Brain pericyte (primary cell): ENCODE data around the gene MRPL16.
"Not testable (repeated sequence)": the region's sequence is repeated elsewhere in the genome, so short reads cannot be mapped to it uniquely, and the experiment has no call there.

ENCODE experiments used
- DNase-seq: peaks from one replicate; pipeline ENCODE4 v3.0.0-alpha.2; 2012; ENCODE audit warnings: low read depth, low spot score

Gene MRPL16

DNA sequence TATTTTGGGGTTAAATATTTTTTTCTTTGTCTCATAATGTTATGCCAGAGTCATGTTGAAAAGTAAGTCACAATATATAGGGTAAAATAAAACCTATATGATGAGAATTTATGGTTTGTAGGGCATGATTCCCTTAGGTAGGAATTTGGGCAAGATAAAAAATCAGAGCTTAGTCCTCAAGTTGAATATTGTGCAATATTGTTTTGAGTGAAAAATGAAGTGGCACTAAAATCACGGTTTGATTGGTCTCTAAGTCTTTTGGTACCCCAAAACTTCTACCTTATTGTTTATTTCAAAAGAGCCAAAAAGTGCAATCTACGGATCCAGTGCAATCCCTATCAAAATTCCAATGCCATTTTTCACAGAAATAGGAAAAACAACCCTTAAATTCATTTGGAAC, 1.6 kb upstream of the MRPL16 start:
- no peak for DNase-seq

GRCh38 chr11:59810911-59811259, 307 bp upstream of the MRPL16 start:
- no peak for DNase-seq

DNA sequence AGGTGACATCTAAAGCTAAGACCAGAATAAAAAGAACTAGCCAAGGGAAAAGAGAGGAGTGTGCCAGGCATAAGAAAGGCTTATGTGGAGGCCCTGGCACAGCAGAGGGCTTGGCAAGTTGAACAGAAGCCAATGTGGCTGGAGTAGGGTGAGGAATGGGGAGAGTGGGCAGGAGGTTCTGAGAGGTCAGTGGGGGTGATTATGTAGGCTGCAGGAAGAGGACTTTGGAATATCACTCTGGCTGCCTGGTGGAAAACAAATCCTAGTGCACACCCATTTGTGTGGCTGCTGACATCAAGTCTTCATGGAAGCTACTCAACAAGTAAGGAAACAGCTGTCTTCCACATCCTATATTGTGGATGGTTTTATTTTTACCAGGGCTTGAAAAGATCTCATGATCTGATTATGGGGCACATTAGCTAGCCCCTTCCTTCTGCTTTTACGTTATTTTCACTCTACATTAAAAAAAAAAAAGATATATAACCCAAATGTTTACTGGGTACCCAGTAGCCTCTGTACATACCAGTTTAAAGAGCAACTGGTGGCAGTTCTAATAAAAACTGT, 3.4 kb downstream of the MRPL16 start:
- no peak for DNase-seq

- no peak for DNase-seq
These were observed 6.5 kb downstream of the MRPL16 start for GRCh38 chr11:59804061-59804460.

DNA sequence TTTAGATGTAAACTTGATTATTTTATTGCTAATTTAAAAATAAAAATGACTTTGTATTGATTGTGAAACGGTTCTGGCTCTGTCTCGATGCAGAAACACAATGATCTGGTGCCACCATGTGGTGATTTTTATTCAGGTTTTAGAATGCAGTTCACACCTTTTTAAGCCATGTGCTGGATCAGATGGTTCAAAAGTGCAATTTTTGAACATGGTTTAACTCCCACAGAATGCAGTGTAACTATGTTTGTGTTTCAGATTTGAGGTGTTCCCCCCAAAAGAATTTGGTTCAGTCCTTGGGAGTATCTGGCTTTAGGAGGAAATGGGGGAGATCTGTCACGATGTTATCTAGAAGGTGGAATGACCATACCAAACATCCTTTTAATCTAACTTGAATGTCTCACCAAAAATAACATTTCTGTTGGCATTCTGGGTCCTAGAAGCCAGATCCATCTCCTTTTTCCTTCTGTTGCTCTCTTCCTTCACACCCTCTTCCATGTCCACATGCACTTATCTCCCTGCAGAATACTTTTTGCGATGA, 7.9 kb downstream of the MRPL16 start:
- no peak for DNase-seq

GRCh38 chr11:59801981-59802638, 8.5 kb downstream of the MRPL16 start:
- DNase-seq, result no peak

- no peak for DNase-seq
These were observed 9.3 kb downstream of the MRPL16 start for GRCh38 chr11:59801160-59801706.

DNA sequence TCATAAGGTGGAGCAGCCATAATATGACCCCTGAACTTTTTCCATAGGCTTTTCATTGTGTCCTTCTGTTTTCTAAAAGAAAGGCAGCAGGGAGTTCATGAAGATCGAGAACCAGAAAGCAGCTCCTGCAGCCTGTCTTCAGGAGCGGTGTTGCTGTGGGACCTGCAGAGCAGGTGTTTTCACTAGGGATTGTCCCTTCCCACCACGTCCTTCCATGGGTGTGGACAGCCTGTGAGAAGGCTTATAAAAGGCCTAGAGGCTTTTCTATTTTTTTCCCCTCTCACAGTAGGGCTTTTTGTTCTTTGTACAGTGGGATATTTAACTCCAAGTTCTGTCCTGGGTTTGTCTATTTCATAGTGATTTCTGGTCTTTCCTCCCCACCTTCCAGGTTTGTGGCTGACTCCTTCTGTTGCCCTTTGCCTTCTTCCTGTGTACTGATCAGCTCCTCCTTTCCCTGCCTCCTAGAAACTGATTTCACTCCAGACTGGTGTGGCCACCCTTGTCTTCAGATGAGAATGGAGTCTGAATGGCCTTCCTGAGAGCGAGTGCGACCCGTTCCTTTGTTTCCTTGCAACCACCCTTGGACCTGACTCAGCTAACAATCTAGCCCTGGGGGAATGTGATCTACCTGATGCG, 10.1 kb downstream of the MRPL16 start:
- DNase-seq, result no peak

DNA sequence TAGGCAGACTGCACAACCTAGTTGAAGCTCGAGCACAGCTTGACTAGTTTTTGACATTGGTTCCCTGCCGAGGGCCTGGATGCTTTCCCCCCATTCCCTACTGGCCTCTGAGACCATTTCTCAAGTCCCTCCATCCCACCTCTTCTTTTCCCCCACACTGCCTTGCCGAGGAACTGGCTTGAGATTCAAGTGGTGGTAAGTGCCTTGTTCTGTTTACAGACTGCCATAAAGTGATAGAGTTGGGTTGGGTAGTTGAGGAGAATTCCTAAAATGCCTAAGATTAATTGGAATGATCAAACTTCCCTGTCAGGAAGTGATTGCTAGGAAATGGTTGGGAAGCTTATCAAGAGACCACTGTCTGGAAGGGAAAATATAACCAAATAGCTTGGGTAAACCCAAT, 16.2 kb downstream of the MRPL16 start:
- DNase-seq, result no peak

DNA sequence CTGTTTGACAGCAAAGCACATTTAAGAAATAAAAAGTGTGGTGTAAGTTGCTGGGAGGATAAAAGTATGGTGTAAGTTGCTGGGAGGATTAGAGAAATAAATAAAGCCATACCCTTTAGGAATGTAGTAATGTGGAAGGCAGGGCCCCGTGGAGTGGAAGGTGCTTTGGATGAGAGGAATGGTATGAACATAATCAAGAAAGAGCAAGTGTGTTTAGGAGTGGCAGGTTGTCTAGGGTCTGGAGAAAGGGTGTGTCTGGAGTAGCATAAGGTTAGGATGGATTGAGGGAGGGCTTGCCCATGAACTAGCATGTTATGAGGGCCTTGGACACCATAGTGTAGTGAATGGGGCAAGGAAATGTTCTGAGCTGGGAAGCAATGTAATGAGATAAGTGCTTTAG, 18.1 kb downstream of the MRPL16 start:
- no peak for DNase-seq

DNA sequence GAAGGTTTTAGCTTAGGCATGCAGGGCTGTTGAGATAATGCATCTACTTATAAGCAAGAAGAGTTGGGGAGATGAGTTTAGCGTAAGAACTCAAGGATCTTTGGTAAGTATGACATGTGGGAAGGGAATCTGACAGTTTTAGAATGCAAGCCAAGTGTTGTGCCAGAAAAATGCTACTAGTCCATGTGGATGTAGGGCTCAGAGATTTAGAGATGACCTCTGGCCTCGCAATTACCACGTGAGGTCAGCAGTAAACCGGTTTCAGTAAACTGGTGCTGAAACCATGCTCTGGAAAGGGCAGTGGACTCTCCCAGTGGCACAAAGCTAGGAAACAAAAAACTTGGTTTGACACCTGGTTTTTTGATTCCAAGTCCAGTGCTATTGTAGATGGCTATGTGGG, 18.9 kb downstream of the MRPL16 start:
- no peak for DNase-seq

DNA sequence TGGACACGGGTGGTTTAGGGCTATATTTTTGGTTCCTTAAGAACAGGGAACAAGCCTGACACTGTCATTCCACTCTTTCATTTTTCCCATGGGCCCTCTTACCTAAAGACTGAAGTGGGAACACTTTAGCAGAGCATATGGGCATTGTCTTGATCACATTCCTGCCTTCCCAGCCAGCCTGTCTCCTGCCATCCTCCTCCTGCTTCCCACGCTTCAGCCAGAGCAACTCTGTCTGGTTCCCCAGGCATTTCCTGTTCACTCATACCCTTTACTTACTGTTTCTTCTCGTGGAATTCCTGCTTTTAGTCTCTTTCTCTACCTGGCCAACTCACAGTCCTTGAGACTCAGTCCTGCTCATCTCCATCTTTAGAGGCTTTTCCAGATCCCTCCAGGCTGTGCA, 22.8 kb downstream of the MRPL16 start:
- no peak for DNase-seq

GRCh38 chr11:59787255-59787588, 23.4 kb downstream of the MRPL16 start:
- no peak for DNase-seq

- no peak for DNase-seq
These were observed 24.8 kb downstream of the MRPL16 start for GRCh38 chr11:59785818-59786217.

DNA sequence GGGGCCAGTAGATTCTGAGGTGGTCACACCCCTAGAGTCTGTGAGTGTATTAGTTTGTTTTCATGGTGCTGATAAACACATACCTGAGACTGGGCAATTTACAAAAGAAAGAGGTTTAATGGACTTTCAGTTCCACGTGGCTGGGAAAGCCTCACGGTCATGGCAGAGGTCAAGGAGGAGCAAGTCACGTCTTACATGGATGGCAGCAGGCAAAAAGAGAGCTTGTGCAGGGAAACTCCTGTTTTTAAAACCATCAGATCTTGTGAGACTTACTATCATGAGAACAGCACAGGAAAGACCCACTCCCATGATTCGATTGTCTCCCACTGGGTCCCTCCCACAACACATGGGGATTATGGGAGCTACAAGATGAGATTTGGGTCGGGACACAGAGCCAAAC, 26.1 kb downstream of the MRPL16 start:
- not testable (repeated sequence) for DNase-seq

DNA sequence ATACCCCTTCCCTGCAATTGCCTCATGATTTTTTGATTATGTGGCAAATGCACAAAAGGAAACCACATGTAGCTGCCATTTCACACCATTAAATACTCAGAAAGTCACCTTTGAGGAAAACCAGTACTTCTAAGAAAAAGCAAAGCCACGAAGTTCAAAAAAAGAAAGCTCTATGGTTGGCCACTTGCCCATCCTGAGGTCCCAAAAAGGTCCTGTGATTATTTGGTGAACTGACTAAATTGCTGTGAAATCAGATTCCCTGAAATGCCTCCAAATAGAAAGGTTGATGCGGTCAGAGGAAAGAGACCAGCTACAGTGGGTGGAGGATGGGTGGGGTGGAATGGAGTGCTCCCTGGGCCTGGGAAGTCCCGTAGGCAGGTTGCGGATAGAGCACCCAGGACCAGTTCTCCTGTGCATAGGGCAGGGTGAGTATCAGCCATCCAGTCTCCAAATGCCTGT, 26.9 kb downstream of the MRPL16 start:
- no peak for DNase-seq

GRCh38 chr11:59782080-59782479, 28.5 kb downstream of the MRPL16 start:
- DNase-seq, result no peak

DNA sequence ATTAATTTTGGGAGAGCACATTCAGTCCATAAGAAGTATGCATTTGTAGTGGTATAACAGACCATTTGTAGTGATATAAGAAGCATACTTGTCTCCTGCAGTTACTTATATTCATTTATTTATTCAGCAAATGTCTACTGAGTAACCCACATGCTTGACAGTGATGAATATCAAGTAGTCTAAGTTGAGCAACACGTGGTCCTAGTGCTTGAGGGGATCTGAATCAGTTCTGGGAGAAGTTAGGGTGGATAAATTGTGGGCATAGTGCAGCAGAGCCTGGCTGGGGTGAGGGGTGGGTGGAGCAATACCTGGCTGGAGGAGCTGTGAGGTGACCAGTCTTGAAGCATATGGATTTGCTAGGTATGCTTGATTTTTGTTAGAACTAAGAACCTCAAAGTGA, 31.1 kb downstream of the MRPL16 start:
- no peak for DNase-seq

DNA sequence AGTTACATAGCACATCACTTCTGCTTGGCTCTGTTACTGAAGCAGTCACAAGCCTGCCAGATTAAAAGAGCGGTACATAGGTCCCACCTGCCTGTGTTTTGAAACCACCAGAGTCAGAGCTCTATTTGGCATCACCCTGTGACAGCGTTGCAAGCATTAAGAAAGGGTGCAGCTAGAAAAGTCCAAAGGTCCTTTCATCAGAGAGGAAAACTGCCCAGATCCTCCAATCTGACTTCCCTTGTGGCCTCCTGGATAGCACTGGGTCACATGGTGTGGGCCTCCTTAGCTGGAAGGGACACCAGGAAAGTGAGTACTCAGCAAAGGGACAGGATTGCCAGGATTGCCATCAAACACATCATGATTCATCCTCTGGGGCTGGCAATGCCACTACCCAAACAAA, 32.5 kb downstream of the MRPL16 start:
- DNase-seq, result no peak

- DNase-seq, result no peak
These were observed 33.5 kb downstream of the MRPL16 start for GRCh38 chr11:59777104-59777503.

DNA sequence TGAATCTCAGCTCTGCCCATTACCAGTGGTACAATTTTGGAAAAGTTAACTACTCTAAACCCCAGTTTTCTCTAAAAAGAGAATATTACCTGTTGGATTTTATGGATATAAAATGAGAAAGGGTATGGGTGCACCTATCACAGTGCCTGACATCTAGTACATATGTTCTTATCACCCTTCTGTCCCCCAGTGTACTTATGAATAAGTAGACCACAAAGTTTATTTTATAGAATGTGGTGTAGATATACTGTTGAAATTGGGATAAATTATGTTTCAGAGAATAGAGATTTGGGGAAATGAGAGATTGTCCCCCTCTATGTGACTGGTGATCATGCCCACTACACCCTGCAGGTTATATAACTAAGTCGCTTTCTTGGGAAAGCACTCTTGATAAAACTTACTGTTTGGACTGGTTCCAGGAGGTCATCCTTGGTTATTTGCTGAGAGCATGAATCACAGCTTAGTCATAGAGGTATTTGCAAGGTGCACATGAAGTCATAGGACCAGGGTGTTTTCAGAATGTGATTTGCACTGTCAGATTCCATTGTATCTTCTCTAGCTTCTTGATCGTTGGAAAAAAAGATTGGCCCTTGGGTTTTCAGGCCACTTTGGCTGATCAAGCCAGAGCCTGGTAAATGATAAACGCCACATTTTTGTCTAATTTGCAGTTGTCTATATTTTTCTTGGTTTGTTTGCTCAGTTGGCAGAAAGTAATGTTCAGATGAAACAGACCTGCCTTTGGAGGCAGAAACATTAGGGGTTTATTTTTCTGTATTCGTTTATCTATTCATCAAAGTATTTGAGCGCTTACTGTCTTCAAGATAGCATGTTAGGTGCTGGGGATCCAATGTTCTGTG, 34.1 kb downstream of the MRPL16 start:
- no peak for DNase-seq

- no peak for DNase-seq
These were observed 37.5 kb downstream of the MRPL16 start for GRCh38 chr11:59773083-59773440.
